Activated T-cell treated with anti-CD3 and anti-CD28 coated beads for 4 hours (primary cell): ENCODE results near the gene YIPF5.

Source experiments
- DNase-seq: peaks from one replicate; pipeline ENCODE4 v3.0.0-alpha.2; 2020

The YIPF5 gene

DNA sequence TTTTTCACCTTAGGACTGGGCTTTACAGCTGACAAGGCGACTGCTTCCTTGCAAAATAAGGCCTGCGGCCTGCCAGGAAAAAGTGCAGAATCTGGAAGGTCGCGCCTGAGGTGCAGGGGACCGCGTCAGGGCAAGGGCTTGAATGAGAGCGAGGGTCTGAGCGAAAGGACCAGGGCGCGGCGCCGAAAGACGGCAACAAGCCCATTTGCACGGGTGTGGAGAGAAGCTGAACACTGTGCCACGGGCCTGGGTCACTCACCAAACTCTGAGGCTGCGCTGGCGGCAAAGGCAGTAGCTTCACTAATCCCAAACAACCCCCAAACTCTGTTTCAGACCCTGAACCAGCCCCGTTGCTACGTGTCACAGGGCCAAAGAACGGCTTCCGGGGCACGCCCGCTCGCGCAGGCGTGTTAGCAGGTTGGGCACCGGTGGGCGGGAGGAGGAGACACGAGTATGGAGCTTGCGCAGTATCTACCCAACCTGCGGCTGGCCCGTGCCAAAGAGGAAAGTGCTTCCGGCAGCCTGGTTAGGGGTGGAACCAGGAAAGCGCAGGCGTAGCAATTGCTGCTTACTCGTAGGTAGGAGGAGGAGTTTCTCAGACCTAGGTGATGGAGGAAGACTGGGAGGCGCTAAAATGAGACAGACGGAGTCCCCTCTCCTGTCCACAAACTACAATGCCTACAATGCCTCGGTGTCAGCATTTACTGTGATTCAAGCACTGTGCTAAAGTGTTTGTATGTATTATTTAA, at the start of gene YIPF5, which contains the start of gene KCTD16:
YIPF5 (minus strand) TSS at position 384 of the 749 bp plus-strand sequence. CDS start 704 bp downstream, outside the sequence.
KCTD16 (plus strand) TSS at position 598 of the 749 bp plus-strand sequence.
- DNase-seq, result peak; percentile 96

DNA sequence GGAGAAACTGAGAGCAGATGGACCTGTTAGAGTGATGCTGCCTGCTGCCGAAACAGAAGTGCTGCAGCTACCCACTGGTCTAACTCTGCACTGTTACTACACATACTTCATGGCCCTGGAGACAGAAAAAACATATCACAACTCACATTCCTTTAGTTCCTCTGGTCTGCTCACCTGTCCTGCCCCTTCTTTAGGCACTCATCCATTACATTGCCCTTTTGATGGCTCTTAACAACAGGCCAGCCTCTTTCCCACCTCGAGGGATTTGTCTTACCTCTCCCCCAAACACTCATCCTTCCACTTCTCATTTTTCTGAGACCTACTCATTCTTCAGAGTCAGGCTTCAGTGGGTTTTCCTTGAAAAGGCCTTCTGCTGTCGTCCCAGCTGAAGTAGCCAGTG, 49.4 kb upstream of the YIPF5 start:
- no peak for DNase-seq

DNA sequence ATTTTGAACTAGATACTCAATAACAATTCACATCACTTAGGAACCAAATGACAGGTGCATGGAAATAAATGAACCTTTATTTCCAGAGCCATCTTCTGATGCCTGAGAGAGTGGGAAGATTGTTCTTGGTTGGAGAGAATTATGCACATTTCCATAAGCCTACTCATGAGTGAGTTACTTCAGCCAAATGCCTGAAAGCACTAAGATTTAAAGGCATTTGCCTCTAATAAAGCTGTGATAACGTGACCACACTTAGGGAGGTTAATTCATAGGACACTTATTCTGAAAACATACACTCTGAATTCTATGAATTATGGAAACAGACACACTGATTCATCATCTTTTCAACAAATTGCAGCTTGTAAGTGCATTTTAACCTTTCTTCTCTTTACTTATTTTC, 40.2 kb upstream of the YIPF5 start:
- DNase-seq, result no peak

DNA sequence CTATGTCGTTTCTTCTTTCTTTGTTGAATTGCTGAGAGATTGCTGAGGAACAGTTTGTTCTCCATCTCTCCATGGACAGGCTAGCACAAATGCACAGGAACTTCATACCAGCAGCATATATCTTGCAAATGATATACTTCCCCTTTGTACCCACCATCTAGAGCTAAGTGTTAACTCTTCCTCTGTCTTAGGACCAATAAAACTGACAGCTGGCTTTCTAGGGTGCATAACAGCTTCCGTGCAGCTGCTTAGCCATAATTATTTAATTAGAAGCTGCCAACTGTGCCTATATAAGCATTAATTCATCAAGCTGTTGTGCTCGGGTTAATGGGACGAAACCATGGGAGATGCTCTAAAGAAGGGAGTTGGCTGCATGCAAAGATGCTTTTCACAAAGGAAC, 38.9 kb upstream of the YIPF5 start:
- no peak for DNase-seq

DNA sequence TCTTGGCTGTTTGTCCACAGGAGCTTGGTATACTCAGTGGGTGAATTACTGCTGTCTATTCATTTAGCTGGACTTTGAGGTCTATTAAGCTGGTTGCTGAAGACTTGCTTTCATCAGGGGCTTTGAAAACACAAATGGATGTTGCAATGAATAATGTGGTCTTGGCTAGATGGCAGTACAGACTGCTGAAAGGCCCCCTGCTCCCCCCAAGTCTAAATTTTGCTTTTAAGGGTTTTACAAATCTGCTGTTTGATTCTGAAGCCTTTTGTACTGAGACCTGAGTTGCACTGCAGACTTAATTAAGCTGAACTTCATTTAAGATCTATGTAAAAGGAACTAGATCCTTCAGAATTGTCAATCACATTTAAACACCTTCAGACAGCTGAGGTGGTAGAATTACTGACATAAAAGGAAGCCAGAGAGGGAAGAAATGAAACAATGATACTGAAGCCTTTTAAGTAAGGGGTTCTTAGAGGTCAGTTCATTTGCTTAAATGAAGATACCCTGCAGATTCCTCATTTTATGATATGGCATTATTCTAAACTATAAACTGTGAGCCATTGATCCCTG, 37.5 kb upstream of the YIPF5 start:
- DNase-seq, result no peak

DNA sequence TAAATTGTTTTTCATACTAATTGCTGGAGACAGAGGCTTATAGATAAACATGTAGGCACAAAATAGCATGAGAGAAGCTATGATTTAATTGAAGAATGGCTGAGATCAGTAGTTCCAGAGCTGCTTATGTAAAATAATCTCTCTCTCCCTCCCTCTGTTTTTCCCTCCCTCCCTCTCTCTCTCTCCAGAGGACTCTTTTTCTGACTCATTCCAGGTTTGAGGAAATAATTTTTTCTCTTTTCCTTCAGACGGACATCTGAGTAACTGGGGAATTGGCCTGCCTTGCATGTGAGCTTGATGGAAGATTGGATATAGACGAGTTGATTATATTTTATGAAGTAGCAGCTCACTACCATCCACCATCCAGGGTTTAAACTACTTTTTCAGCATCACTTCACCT, 35.7 kb upstream of the YIPF5 start:
- DNase-seq, result no peak

DNA sequence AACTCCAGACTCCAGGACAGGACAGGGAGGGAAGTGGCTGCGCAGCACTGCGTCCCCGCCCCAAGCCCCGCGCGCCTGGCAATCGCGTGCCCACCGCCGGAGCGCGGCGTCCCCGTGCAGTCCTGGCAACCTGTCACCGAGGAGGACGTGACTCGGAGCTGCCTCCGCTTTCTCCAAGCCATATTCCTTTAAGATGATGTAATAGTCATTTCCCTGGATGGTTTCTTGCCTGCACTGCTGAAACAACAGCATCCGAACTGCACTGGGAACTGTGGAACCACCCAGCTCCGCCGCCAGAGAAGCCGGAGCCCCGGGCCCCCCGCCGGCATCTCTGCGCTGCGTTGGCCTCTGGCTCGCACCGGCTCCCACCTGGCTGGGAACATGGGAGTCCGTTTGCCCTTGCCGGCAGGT, 34.7 kb upstream of the YIPF5 start:
- DNase-seq, result no peak

DNA sequence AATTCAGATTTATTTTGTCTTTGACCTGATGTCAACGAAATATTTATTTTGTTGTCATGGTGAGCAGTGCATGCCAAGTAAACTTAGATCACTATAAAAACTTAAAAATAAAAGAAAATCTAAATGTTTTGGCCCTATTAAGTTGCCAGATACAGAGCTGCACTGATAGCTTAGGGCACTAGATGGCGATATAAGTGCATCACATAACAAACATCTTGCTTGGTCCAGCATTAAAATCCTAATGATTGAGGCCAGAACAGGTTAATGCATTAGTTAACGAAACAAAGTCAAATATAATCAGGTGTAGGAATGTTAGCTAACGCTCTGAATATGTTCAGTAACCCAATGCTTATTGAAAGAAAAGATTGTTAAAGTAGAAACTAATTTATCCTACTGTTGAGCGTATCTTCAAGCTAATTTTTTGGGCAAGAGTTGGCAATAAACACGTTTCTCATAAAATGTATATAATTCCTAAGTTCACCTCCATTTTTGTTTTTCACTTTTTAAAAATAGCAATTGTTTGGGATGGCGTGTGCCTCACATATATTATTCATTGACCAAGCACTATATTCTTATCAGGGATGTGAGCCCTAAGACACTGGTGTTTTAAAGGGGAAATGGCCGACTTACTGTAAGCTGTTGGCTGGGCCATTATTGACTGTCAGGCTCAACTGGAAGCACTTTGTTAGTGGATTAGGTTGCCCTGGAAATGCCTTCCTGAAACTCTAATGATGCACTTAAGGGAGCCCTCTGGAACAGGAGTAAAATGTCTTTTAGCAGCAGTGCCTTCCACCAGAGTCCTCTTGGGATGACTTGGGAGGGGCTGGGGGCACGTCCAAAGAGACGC, 33.5 kb upstream of the YIPF5 start:
- peak; percentile 27 for DNase-seq

DNA sequence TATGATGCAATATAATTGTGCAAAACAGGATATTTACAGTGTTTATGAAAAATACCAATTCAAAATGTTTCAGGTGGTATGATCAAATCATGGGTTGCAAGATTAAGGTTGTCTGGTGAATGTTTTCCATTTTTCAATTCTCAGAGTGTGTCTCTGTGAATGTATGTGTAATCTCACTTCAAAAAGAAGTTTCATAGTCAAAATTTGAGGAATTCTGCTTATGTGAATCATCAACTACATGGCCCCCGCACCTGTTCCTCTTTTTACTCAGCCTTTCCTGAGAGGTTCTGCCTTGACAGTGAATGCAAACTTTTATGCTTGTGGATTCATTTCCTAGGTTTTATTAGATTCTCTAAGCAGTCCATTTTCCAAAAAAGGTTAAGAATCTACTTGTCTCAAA, 32.3 kb upstream of the YIPF5 start:
- DNase-seq, result no peak

DNA sequence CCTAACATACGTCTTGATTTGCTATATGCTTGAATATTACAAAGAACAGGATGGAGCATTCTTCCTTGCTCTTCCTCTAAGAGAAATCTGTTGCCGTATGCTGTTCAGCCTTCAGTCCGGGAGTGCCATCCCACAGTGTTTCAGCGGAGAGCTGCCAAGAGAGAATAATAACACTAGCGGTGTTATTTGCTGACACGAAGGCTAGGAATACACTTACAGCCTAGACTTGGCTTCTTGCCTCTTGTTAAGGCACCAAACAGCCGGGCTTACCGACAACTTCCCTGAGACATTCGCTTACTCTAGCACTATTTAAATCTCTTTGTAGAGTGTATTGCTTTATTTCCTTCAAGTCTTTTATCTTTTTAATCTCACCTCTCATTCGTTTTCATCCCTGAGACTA, 31.6 kb upstream of the YIPF5 start:
- DNase-seq, result no peak

DNA sequence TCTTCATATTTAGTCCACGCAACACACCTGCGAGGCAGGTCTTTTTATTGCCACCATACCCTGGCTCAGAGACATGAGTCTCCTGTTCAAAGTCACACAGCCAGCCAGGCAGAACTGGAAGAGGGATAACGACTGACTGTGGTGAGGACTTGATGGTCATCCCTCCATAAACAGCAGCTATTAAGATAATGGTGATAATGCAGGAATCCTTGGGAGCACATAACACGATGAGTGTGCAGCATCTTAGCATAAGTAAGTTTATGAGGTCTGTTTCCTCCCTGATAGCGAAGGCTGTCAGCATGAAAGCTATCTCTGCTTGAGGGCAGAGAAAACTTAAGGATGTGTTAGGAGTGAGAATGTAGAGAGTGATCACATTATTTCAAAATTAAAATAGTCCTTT, 31.1 kb upstream of the YIPF5 start:
- DNase-seq, result no peak

DNA sequence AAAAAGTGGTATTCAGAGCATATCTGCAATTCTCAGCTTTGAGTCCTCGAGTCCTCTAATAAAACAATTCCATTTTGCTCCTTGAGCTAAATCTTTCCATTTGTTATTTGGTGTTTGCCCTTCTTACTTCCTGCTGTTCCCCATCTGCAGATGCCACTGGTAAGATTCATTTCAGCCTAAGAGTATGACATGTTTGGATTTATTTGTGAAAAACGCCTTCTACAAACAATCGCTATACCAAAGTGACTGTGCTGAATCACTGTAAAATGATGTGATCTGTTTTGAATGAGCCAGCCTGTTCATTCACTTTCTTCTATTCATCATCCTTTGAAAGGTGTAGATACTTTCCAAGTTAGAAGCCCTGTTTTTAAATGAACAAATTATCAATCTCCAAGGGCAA, 27.9 kb upstream of the YIPF5 start:
- DNase-seq, result no peak

DNA sequence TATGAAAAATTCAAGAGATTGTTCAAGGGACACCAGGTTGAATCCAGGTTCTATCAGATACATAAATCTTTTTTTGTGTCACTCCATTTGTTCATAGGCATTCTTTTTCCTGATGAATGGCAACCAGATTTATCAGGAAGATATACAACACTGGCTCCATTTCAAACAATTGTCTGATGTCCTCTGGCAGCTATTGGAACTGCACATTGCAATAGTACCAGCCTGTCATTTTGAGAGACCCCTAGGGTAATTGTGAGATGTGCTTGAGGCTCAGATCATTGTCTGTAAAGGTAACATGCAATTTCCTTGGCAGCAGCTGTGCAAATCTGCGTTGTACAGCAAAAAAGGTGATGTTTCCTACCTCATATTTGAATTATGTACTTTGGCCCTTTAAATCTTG, 26.2 kb upstream of the YIPF5 start:
- no peak for DNase-seq

DNA sequence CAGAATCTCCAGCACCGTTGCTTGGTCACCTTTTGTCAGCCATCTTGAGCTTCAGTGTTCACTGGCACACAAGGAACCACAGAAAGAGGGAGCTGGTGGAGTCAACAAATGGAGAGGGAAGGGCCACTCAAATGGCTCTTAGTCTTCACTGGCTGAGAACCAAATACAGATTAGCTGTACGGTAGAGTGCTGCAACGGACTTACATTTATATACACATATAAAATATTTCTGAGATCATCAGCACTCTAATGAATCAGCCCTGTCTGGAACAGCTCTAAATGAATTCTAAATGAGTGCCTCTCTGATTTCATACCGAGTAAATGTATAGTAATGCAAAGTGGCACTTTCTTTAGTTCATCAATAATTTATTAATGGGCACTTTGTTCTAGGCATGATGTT, 25.0 kb upstream of the YIPF5 start:
- no peak for DNase-seq

DNA sequence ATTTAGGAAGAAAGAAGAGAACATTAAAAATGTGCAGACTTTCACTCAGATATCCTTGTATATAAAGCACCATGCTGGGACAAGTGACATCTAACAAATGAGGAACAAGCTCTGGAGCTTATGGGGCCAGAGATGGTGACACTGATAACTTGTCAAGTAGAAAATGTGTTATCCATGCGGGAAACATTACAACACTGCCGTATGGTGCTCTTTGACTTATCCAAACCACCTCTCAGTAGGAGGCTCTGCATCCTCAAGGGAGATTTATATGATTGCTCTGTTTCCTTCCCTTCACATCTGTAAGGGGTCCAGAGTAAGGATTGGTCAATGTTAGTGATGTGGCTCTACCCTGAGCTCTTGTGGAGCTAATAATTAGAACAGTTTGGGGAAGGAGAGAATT, 23.7 kb upstream of the YIPF5 start:
- DNase-seq, result no peak

DNA sequence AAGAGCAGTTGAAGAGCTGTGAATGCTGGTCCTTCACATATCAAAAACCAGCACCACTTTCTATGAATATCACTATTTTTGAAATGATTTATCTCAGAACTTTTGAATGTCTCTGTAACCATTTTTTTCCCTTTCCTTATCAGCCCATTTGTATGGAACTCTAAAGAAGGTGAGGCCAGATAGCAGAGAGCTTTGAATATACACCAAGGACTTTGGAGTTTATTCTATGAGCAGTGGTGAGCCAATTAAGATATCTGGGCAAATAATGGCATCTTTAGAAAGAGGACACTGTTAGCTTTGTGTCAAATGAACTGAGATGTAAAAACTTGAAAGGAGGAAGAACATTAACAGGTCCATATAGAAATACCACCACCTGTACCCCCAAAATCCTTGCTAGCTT, 22.2 kb upstream of the YIPF5 start:
- DNase-seq, result no peak

DNA sequence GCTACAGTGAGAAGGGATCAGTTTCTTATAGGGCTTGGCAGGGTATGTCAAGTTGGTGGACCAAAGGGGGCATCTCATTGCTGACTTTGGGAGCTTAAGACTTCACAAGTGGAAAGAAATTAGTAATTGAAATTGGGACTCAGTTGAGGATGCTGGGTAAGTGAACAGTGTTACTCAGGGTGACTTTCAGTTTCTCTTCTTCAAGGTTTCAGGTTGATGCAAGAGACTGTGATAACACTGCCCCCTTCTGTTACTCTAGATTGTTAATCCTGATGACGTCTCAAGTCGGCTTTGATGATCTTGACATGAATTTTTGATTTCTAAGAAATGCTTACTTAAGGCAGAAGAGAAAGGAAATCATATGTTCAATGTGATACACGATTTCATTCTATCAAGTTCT, 21.5 kb upstream of the YIPF5 start:
- DNase-seq, result peak; percentile 38

DNA sequence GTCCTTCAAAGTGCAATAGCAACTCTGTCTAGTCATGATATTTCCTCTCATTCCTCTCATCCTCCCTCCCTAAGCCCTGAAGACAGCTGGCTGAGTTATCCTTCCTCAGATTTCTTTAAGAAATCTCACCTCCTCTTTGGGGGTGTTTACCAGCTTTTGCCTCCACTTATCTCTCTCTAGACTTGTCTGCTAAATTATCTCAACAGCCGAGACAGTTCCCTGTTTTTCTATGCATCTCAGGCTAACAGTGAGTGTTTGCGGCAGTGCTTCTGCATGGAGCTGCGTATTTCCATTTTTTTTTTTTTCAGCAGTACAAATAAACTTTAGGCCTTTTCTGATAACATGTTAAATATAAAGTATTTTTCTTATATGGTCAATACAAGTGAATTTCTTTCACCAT, 21.1 kb upstream of the YIPF5 start:
- no peak for DNase-seq

DNA sequence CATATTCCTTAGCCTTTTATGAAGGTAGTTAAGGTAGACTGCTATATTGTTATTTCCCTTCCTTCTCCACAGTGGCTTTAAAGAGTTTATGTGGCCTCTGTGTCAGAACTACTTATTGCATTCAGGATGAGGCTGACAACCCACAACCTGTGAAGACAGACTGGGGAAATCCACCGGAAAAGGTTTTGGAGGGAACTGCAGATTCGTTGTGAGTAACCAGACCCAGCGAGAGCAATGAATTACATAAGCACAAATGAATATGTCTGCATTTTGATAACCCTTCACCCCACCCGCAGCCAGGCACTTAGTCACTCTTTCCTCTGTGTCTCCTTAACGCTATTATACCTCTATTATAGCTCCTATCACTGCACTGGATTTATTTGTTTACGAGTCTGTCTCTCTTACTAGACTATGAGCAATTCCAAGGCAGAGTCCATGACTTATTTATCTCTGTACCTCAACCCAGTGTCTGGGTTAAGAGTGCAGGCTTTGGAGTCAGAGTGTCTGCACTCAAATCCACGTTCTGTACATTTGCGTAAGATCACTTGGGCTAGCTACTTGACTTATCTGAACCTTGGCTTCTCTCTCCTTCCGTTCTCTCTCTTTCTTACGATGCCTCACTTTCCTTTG, 19.5 kb upstream of the YIPF5 start:
- DNase-seq, result peak; percentile 68

DNA sequence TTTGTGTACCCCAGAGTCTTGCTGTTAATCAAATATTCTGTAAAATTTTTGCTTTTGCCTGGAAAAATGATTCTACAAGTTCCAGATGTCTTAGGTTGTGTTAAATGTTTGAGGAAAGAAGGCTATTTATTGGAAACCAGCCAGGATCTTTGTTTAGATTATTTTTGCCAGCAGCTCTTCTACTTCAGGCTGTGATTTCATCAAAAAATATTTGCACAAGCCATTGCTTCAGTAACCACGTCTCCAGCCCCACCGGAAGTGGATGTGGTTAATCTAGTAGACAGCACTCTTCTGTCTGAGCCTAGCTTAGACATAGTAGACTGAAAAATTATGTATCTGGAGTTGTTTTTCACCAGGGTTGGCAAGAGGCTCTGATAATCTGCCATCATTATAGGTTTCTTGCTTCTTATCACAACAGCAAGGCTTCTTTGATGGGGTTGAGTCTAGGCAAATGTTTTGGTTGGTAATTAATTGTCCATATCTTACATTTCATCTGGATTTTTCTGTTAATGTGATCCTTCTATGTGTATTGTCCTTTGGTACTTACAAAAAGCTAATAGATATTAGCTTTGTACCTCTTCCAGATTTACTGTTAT, 17.3 kb upstream of the YIPF5 start:
- DNase-seq, result peak; percentile 64

DNA sequence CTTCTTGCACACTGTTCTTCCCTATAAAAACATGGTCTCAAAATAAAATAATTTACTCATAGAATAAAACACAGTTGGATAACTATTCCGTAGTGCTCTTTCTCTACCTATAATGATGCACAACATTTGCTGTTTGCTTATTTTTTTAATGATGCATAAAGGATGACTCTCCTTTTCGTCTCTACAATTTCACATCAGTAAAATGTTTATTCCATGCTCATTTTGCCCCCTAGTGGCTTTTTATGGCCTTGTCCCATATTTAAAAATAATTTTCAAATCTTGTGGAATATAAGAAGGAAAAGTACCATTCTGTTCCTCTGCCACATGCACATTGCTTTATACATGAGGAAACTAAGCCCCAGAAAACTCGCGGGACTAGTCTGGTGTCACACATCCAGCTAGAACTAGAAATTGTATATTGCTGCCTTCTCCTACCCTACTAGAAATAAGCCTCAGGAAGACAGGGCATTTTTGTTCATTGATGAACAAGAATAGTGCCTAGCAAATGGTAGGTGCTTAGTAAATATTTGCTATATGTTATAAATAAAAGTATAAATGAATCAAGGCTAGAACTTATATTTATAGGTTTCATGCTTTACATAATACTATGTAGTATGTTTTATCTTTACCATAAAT, 12.9 kb upstream of the YIPF5 start:
- DNase-seq, result no peak

DNA sequence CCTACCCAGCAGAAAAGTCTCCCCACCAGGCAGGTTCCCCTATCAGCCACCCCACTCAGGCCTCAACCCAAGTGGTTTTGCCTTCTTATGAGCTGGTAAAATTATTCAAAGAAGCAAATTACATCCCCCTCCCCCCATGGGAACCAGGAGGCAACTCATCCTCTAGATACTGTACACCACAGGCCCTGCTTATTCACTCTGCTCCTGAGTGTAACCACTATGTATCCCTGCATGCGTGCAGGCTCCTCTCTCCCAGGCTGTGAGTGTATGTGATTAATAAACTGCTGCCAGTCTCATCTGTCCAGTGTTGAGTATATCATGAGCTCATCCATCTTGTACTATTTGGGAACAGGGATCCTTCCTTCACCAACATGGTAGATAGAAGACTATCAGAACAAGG, 8.8 kb upstream of the YIPF5 start:
- no peak for DNase-seq

DNA sequence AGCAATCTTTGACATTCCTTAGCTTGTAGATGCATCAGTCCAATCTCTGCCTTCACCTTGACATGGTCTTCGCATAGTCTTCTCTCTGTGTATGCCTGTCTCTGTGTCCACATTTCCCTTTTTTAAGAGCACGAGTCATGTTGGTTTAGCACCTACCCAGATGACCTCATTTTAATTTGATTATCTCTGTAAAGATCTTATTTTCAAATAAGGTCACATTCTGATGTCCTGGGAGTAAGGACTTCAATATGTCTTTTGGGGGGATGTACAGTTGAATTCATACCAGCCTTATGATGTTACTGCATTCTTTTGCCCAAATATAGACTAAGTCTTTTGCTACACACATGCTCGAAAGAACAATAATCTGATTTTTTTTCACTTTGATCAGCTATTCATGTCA, 7.1 kb upstream of the YIPF5 start:
- no peak for DNase-seq
